ENCODE data around the gene SFMBT1.

The SFMBT1 gene

GRCh38 chr3:52923963-52924362, 121.9 kb downstream of the SFMBT1 start:
- DNase-seq (ENCODE audit: low read depth): no peak

- no peak for DNase-seq (ENCODE audit: low read depth)
Observed at GRCh38 chr3:52920841-52921240, 125.0 kb downstream of the SFMBT1 start.

GRCh38 chr3:52917044-52917443, 128.8 kb downstream of the SFMBT1 start:
- DNase-seq (ENCODE audit: low read depth): no peak

- no peak for DNase-seq (ENCODE audit: low read depth)
Observed at GRCh38 chr3:52915294-52915693, 130.6 kb downstream of the SFMBT1 start.

GRCh38 chr3:52912885-52913731, 132.8 kb downstream of the SFMBT1 start:
- DNase-seq (ENCODE audit: low read depth): no peak

GRCh38 chr3:52910823-52911222, 135.1 kb downstream of the SFMBT1 start:
- DNase-seq (ENCODE audit: low read depth): no peak

GRCh38 chr3:52907497-52907896, 138.4 kb downstream of the SFMBT1 start:
- no peak for DNase-seq (ENCODE audit: low read depth)

- DNase-seq (ENCODE audit: low read depth): no peak
Observed at GRCh38 chr3:52904552-52904951, 141.3 kb downstream of the SFMBT1 start.

GRCh38 chr3:52904000-52904399, 141.9 kb downstream of the SFMBT1 start:
- no peak for DNase-seq (ENCODE audit: low read depth)

- DNase-seq (ENCODE audit: low read depth): peak; percentile 82
Observed at GRCh38 chr3:52897130-52898122, 148.4 kb downstream of the SFMBT1 start, which contains the start of gene STIMATE. Gene STIMATE (minus strand): TSS chr3:52897548. CDS start chr3:52897450, 98 bp downstream.

- no peak for DNase-seq (ENCODE audit: low read depth)
Observed at GRCh38 chr3:52896613-52897012, 149.3 kb downstream of the SFMBT1 start.

GRCh38 chr3:52896151-52896550, 149.7 kb downstream of the SFMBT1 start:
- no peak for DNase-seq (ENCODE audit: low read depth)

- DNase-seq (ENCODE audit: low read depth): peak; percentile 19
Observed at GRCh38 chr3:52895418-52895817, 150.5 kb downstream of the SFMBT1 start.

GRCh38 chr3:52894756-52895155, 151.1 kb downstream of the SFMBT1 start:
- no peak for DNase-seq (ENCODE audit: low read depth)

- DNase-seq (ENCODE audit: low read depth): no peak
Observed at GRCh38 chr3:52893723-52894122, 152.2 kb downstream of the SFMBT1 start.

- peak; percentile 11 for DNase-seq (ENCODE audit: low read depth)
Observed at GRCh38 chr3:52892625-52893311, 153.1 kb downstream of the SFMBT1 start.

- no peak for DNase-seq (ENCODE audit: low read depth)
Observed at GRCh38 chr3:52892290-52892624, 153.6 kb downstream of the SFMBT1 start.

GRCh38 chr3:52891615-52892081, 154.2 kb downstream of the SFMBT1 start:
- DNase-seq (ENCODE audit: low read depth): no peak

GRCh38 chr3:52891164-52891563, 154.7 kb downstream of the SFMBT1 start:
- DNase-seq (ENCODE audit: low read depth): peak; percentile 31

GRCh38 chr3:52890735-52891134, 155.1 kb downstream of the SFMBT1 start:
- peak; percentile 26 for DNase-seq (ENCODE audit: low read depth)

GRCh38 chr3:52889901-52890300, 156.0 kb downstream of the SFMBT1 start:
- DNase-seq (ENCODE audit: low read depth): no peak

GRCh38 chr3:52887166-52887565, 158.7 kb downstream of the SFMBT1 start:
- no peak for DNase-seq (ENCODE audit: low read depth)

Data from activated T-helper 9 cell treated with anti-CD3 and anti-CD28 coated beads, Interleukin-2, amount 50 U/mL, for 16 hours (primary cell).